Endothelial cell of umbilical vein (primary cell): ENCODE measurements around the gene EPB41L3. TPM values are rescaled to one million over a fixed set of nuclear protein-coding genes. Genes with fewer than 3 reads are reported as not detected.

Experiments
- BruUV-seq: library from RNA; stranded (reverse); fragments of 400-500 nt; replicated peaks from 2 replicates; lab custom pipeline; 2021; lab: Mats Ljungman, UMichigan
- CTCF ChIA-PET: fragments of 300-600, 350-600 bp; sonication (Branson Sonifier 250); formaldehyde crosslinking; loops from one replicate; lab custom pipeline; 2021; ENCODE audit warnings: antibody characterized with exemption, inconsistent platforms; lab: Charles Lee
- POLR2A ChIA-PET: fragments of 300-600, 350-600 bp; sonication (Branson Sonifier 250); formaldehyde crosslinking; loops from one replicate; lab custom pipeline; 2021; ENCODE audit warnings: antibody characterized with exemption, inconsistent platforms; lab: Charles Lee
- DNase-seq: peaks from one replicate; pipeline ENCODE4 v3.0.0-alpha.2; 2011; ENCODE audit warnings: low read depth, low spot score
- FAIRE-seq: peaks from 2 replicates; lab custom pipeline; 2011; peaks lifted over from hg19 to GRCh38; lab: Jason Lieb, UNC
- H2AFZ ChIP-seq: 2 replicates; pipeline ENCODE4 v1.6.0; 2012; ENCODE audit warnings: low read depth, low read length, control low read depth, inconsistent platforms
- H3K27ac ChIP-seq: 2 replicates; pipeline ENCODE4 v1.5.1; 2011; ENCODE audit warnings: low read depth, mild to moderate bottlenecking, control low read depth, low read length, moderate library complexity; ENCODE audit not compliant: insufficient read depth
- H3K27me3 ChIP-seq, 2 experiments: 2 replicates each; pipeline versions ENCODE4 v1.6.0 to v1.6.1; 2011; ENCODE audit warnings: low read length in 2 of 2, mixed read lengths in 1 of 2; ENCODE audit not compliant: control insufficient read depth in 2 of 2, insufficient read depth in 2 of 2
- H3K36me3 ChIP-seq, 2 experiments: 2 replicates in 1 of 2; 3 replicates in 1 of 2; pipeline ENCODE4 v1.5.1; 2011; ENCODE audit warnings: low read length in 2 of 2, mild to moderate bottlenecking in 1 of 2, moderate library complexity in 1 of 2; ENCODE audit not compliant: control insufficient read depth in 2 of 2, insufficient read depth in 2 of 2; ENCODE audit errors: extremely low read depth in 1 of 2
- H3K4me1 ChIP-seq: 3 replicates; pipeline ENCODE4 v1.5.1; 2011; ENCODE audit warnings: mild to moderate bottlenecking, low read length; ENCODE audit not compliant: control insufficient read depth, insufficient read depth; ENCODE audit errors: extremely low read depth
- H3K4me2 ChIP-seq: 2 replicates; pipeline ENCODE4 v1.6.1; 2011; ENCODE audit warnings: low read length, control low read depth, mixed read lengths; ENCODE audit not compliant: insufficient read depth
- H3K4me3 ChIP-seq, 3 experiments: fragments of 200-600 bp in 1 of 3; sonication (generic), shearing (Covaris generic) in 1 of 3; replicated peaks in 1 of 3; 2 replicates each; pipeline ENCODE4 v1.5.1; 2011 to 2016; ENCODE audit warnings: control low read depth in 3 of 3, low read length in 3 of 3, mild to moderate bottlenecking in 2 of 3, inconsistent platforms in 1 of 3, low read depth in 1 of 3, moderate library complexity in 1 of 3; ENCODE audit not compliant: insufficient read depth in 1 of 3
- H3K79me2 ChIP-seq: 2 replicates; pipeline ENCODE4 v1.6.0; 2012; ENCODE audit warnings: low read length, inconsistent platforms; ENCODE audit not compliant: control insufficient read depth, insufficient read depth
- H3K9ac ChIP-seq: replicated peaks from 2 replicates; pipeline ENCODE3; 2011; ENCODE audit warnings: low read length, control low read depth; ENCODE audit not compliant: insufficient read depth; ENCODE audit errors: extremely low read depth
- H3K9me1 ChIP-seq: replicated peaks from 3 replicates; pipeline ENCODE4 v1.6.0; 2011; ENCODE audit warnings: mild to moderate bottlenecking, low read length; ENCODE audit not compliant: control insufficient read depth, insufficient read depth; ENCODE audit errors: extremely low read depth
- H3K9me3 ChIP-seq: replicated peaks from 2 replicates; pipeline ENCODE4 v1.5.1; 2012; ENCODE audit warnings: low read length, inconsistent platforms; ENCODE audit not compliant: control insufficient read depth, insufficient read depth
- H4K20me1 ChIP-seq: replicated peaks from 2 replicates; pipeline ENCODE3; 2011; ENCODE audit warnings: mild to moderate bottlenecking, low read length; ENCODE audit not compliant: control insufficient read depth, insufficient read depth; ENCODE audit errors: extremely low read depth
- GATA2 ChIP-seq: IDR thresholded peaks from 2 replicates; pipeline ENCODE4 v1.7.0; 2011; ENCODE audit warnings: low read depth, mild to moderate bottlenecking, moderate library complexity, mixed read lengths, low read length; ENCODE audit not compliant: insufficient read length, insufficient read depth
- JUN ChIP-seq: IDR thresholded peaks from 2 replicates; pipeline ENCODE4 v1.6.1; 2011; ENCODE audit warnings: borderline replicate concordance, low read depth; ENCODE audit not compliant: insufficient read length, insufficient read depth
- MYC ChIP-seq: IDR thresholded peaks from one replicate; pipeline ENCODE4 v1.6.1; 2011; ENCODE audit warnings: mild to moderate bottlenecking, low read depth, low read length
- POLR2A ChIP-seq: IDR thresholded peaks from 2 replicates; pipeline ENCODE4 v1.6.1; 2012; ENCODE audit warnings: low read depth, mild to moderate bottlenecking, control low read depth, low read length
- POLR2AphosphoS5 ChIP-seq: IDR thresholded peaks from 2 replicates; pipeline ENCODE4 v1.6.1; 2012; ENCODE audit warnings: low read depth, mild to moderate bottlenecking, control low read depth, low read length, moderate library complexity; ENCODE audit not compliant: insufficient read depth
- dilution Hi-C: fragments of 300-500 bp; cut with MboI; formaldehyde crosslinking; loops from one replicate; pipeline ENCODE4 v1.15.0; 2019; ENCODE audit warnings: low sequenced_read_pairs; ENCODE audit not compliant: extremely low pct_ligation_motif_present
- intact Hi-C: fragments of 100-400 bp; cut with micrococcal nuclease; formaldehyde crosslinking; loops from one replicate; pipeline ENCODE4 v1.10.0; 2022
- polyA plus RNA-seq, 4 experiments: library from polyadenylated mRNA; depleted of rRNA in 3 of 4; stranded (reverse) in 3 of 4; unstranded in 1 of 4; fragments of >200 nt; gene quantifications; 2 replicates each; pipeline versions ENCODE4 v1.2.1 to v1.2.3, GENCODE V29; 2011 to 2012; ENCODE audit warnings: missing spikeins in 1 of 4
- total RNA-seq: library from RNA; stranded (reverse); gene quantifications from 2 replicates; pipeline ENCODE4 v1.2.3, GENCODE V29; 2021
- TF ChIP-seq, protein P1 (sequence below): IDR thresholded peaks from 2 replicates; pipeline ENCODE4 v1.6.1; 2011; ENCODE audit not compliant: insufficient read depth, insufficient read length
- TF ChIP-seq, protein P2 (sequence below), 2 donors: IDR thresholded peaks; 1 replicate in 1 of 2; 2 replicates in 1 of 2; pipeline ENCODE4 v1.5.1; 2011; ENCODE audit warnings: low read length in 2 of 2, mild to moderate bottlenecking in 2 of 2, moderate library complexity in 2 of 2, control low read depth in 1 of 2, inconsistent platforms in 1 of 2, low read depth in 1 of 2; ENCODE audit not compliant: insufficient read depth in 1 of 2; ENCODE audit errors: extremely low read depth in 1 of 2

The EPB41L3 gene
- total and polyA plus RNA-seq, 2 donors (not counting 3 experiments of a cell fraction or from before 2014, with no cell fraction given) = 38.9 to 114 TPM

DNA sequence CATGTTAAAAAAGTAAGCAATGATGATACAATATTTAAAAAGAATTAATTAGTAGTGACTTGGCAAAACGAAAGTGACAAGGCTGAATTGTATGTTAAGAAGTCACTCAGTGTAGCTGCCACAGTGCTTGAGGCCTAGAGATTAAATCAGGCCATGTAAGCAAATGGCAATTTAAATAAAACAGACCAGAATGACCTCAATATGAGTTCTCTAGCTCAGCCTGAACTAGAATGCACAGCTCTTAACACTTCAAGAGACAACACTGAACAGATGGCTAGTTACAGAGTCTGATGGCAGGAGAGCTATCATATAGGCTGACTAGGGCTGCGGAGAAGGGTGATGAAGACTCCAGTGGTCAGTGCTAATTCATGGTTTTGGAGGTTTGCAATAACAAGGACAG lies 130.3 kb downstream of the EPB41L3 start:
- Histone ChIP-seq H4K20me1 (no peaks in the 10 kb centered on the region), H3K9me1 (no peaks in the 10 kb centered on the region), H3K9me3 (no peaks in the 10 kb centered on the region), H2AFZ (no peak overlapping the region), H3K4me1 (no peaks in the 10 kb centered on the region), H3K9ac (no peak overlapping the region), H3K27me3 (no peaks in the 10 kb centered on the region), H3K4me3 (no peak overlapping the region), H3K27ac (no peak overlapping the region), H3K79me2 (no peaks in the 10 kb centered on the region), H3K36me3 (peaks cover 0 to 12% of the 10 kb centered on the region in 2 experiments), H3K4me2 (no peak overlapping the region)
- intact Hi-C loops = no loop called here
- dilution Hi-C loops = no loop called here
- no TSS peak for BruUV-seq
- DNase-seq = no peak
- no peak for FAIRE-seq
- POLR2A ChIA-PET = no interaction called here
- CTCF ChIA-PET = interaction anchor here (1.1 to 2.0 kb wide), 3 partner anchors 12 to 133 kb away, joined by 3 to 9 read pairs (median 7); no protein-coding TSS in a partner anchor
- TF ChIP-seq MYC = no peak
- no peak for TF ChIP-seq GATA2
- TF ChIP-seq, protein P1, sequence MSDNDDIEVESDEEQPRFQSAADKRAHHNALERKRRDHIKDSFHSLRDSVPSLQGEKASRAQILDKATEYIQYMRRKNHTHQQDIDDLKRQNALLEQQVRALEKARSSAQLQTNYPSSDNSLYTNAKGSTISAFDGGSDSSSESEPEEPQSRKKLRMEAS = no peak
- TF ChIP-seq POLR2A = no peak
- TF ChIP-seq, protein P2, sequence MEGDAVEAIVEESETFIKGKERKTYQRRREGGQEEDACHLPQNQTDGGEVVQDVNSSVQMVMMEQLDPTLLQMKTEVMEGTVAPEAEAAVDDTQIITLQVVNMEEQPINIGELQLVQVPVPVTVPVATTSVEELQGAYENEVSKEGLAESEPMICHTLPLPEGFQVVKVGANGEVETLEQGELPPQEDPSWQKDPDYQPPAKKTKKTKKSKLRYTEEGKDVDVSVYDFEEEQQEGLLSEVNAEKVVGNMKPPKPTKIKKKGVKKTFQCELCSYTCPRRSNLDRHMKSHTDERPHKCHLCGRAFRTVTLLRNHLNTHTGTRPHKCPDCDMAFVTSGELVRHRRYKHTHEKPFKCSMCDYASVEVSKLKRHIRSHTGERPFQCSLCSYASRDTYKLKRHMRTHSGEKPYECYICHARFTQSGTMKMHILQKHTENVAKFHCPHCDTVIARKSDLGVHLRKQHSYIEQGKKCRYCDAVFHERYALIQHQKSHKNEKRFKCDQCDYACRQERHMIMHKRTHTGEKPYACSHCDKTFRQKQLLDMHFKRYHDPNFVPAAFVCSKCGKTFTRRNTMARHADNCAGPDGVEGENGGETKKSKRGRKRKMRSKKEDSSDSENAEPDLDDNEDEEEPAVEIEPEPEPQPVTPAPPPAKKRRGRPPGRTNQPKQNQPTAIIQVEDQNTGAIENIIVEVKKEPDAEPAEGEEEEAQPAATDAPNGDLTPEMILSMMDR (IDR thresholded peaks at IDR 0.05; ENCODE audit: extremely low read depth in 1 of 2, insufficient read depth in 1 of 2, low read depth in 1 of 2, low read length in 2 of 2) = no peak
- TF ChIP-seq JUN = no peak
- TF ChIP-seq POLR2AphosphoS5 = no peak
